K562 (cell line): ENCODE measurements around the gene PEX13. TPM values are rescaled to one million over a fixed set of nuclear protein-coding genes. Genes with fewer than 3 reads are reported as not detected.

Experiments used
- ARID2 ChIP-seq: fragments of 450-650 bp; IDR thresholded peaks from 2 replicates; pipeline ENCODE4 v1.6.1; 2017; ENCODE audit warnings: antibody characterized with exemption, mild to moderate bottlenecking
- ARNT ChIP-seq, 2 experiments: fragments of 450-650 bp; IDR thresholded peaks; 2 replicates each; pipeline ENCODE4 v1.6.1; 2016; ENCODE audit warnings: mild to moderate bottlenecking in 1 of 2
- ASH1L ChIP-seq: fragments of 450-650 bp; IDR thresholded peaks from 2 replicates; pipeline ENCODE4 v1.6.1; 2018; ENCODE audit warnings: borderline replicate concordance, mild to moderate bottlenecking, low read depth; ENCODE audit not compliant: partially characterized antibody
- CHD4 ChIP-seq: fragments of 200-600 bp; sonication (generic); IDR thresholded peaks from 3 replicates; pipeline ENCODE4 v1.6.1; 2012; ENCODE audit warnings: low read depth, mild to moderate bottlenecking, mixed read lengths, low read length, inconsistent platforms; ENCODE audit not compliant: insufficient read depth, insufficient replicate concordance, poor library complexity, severe bottlenecking
- DDX20 ChIP-seq: fragments of 450-650 bp; IDR thresholded peaks from 2 replicates; pipeline ENCODE4 v1.6.1; 2016; ENCODE audit warnings: missing genetic modification characterization, low read depth, mild to moderate bottlenecking, missing compliant biosample characterization, moderate library complexity
- DIDO1 ChIP-seq: fragments of 450-650 bp; IDR thresholded peaks from 2 replicates; pipeline ENCODE4 v1.6.1; 2016; ENCODE audit warnings: low read depth, missing biosample characterization, missing genetic modification characterization
- IRF2 ChIP-seq: sonication (generic); formaldehyde crosslinking; IDR thresholded peaks from 2 replicates; pipeline ENCODE4 v1.8.1; 2022; ENCODE audit warnings: mild to moderate bottlenecking, missing genetic modification reagents
- NR0B1 ChIP-seq: fragments of 450-650 bp; IDR thresholded peaks from one replicate; pipeline ENCODE4 v1.6.1; 2018; ENCODE audit warnings: mild to moderate bottlenecking, moderate library complexity; ENCODE audit not compliant: partially characterized antibody
- POLR2AphosphoS2 ChIP-seq: IDR thresholded peaks from 2 replicates; pipeline ENCODE4 v1.6.1; 2012; ENCODE audit warnings: low read length, improper control_type of control experiment
- RAD21 ChIP-seq, 2 experiments: fragments of 250-450 bp in 1 of 2; fragments of 450-650 bp in 1 of 2; sonication (Bioruptor Pico) in 1 of 2; formaldehyde crosslinking in 1 of 2; IDR thresholded peaks in 1 of 2; conservative IDR thresholded peaks in 1 of 2; 2 replicates each; pipeline versions ENCODE4 v1.4.0 to v1.8.0; 2020 to 2022; ENCODE audit warnings: mild to moderate bottlenecking in 2 of 2, moderate library complexity in 1 of 2
- RBFOX2 ChIP-seq: fragments of 200-400 bp; formaldehyde crosslinking; IDR thresholded peaks from 2 replicates; pipeline ENCODE4 v1.6.1; 2017; ENCODE audit warnings: low read depth, mild to moderate bottlenecking, low read length, moderate library complexity
- SAP30 ChIP-seq: fragments of 200-600 bp; sonication (generic); IDR thresholded peaks from 2 replicates; pipeline ENCODE4 v1.6.1; 2012; ENCODE audit warnings: borderline replicate concordance, low read depth, mild to moderate bottlenecking, moderate library complexity, low read length, control low read depth, inconsistent platforms; ENCODE audit not compliant: insufficient read depth, poor library complexity, severe bottlenecking
- SLC30A9 ChIP-seq: fragments of 250-450 bp; sonication (Bioruptor Pico); IDR thresholded peaks from 2 replicates; pipeline ENCODE4 v1.8.0; 2022; ENCODE audit warnings: mild to moderate bottlenecking, moderate library complexity
- SMAD1 ChIP-seq: fragments of 150-350 bp; IDR thresholded peaks from 2 replicates; pipeline ENCODE4 v1.6.1; 2014; ENCODE audit warnings: low read length, low read depth; ENCODE audit not compliant: partially characterized antibody
- SNIP1 ChIP-seq: fragments of 450-650 bp; IDR thresholded peaks from 2 replicates; pipeline ENCODE4 v1.7.1; 2017; ENCODE audit warnings: low read depth, mild to moderate bottlenecking
- SP2 ChIP-seq: IDR thresholded peaks from 2 replicates; pipeline ENCODE4 v1.6.1; 2011; ENCODE audit warnings: mild to moderate bottlenecking, low read depth, low read length, moderate library complexity; ENCODE audit not compliant: poor library complexity, severe bottlenecking; ENCODE audit errors: extremely low read depth
- TAL1 ChIP-seq: fragments of 450-650 bp; IDR thresholded peaks from 2 replicates; pipeline ENCODE4 v1.6.1; 2016; ENCODE audit warnings: mild to moderate bottlenecking
- TCF3 ChIP-seq: sonication (generic); formaldehyde crosslinking; IDR thresholded peaks from 2 replicates; pipeline ENCODE4 v1.4.0; 2020; ENCODE audit warnings: mild to moderate bottlenecking, missing genetic modification reagents
- ZBTB49 ChIP-seq: sonication (generic); formaldehyde crosslinking; IDR thresholded peaks from 2 replicates; pipeline ENCODE4 v1.8.0; 2022; ENCODE audit warnings: missing genetic modification reagents, mild to moderate bottlenecking, borderline replicate concordance
- ZNF274 ChIP-seq: IDR thresholded peaks from 2 replicates; pipeline ENCODE4 v1.6.1; 2011; ENCODE audit warnings: low read depth, mild to moderate bottlenecking, low read length, moderate library complexity, borderline replicate concordance
- ZNF41 ChIP-seq: fragments of 250-450 bp; sonication (Bioruptor Pico); conservative IDR thresholded peaks from 2 replicates; pipeline ENCODE4 v1.4.0; 2020; ENCODE audit warnings: mild to moderate bottlenecking
- polyA plus RNA-seq, 8 experiments: library from polyadenylated mRNA; depleted of rRNA in 4 of 8; stranded (reverse) in 5 of 8; unstranded in 3 of 8; fragments of >200 nt; fragmentation: Nextera tagmentation in 2 of 8; fragmentation: Illumina TruSeq in 1 of 8; extraction: Ambion mirVana in 2 of 8; extraction: Trizol in 1 of 8; gene quantifications; 2 replicates each; pipeline versions ENCODE4 v1.2.1 to v1.2.3, GENCODE V29; 2011 to 2014; ENCODE audit warnings: inconsistent platforms in 1 of 8, missing spikeins in 1 of 8
- total RNA-seq, 7 experiments: library from RNA; depleted of rRNA in 6 of 7; stranded (reverse); fragments of >200 nt in 6 of 7; fragmentation: Illumina TruSeq in 2 of 7; extraction: Trizol in 2 of 7; gene quantifications; 2 replicates each; pipeline versions ENCODE4 v1.2.1 to v1.2.3, GENCODE V29; 2011 to 2021; ENCODE audit warnings: low replicate concordance in 1 of 7

PEX13 gene
- total and polyA plus RNA-seq, 9 of the 15 experiments (the other 6 are each of a cell fraction or from before 2014, with no cell fraction given): 4.0 to 30.4 (median 18.8) TPM

- TF ChIP-seq ZBTB49 (no peak), ARID2 (peak; percentile 69), RBFOX2 (no peak), DIDO1 (tag) (no peak), TCF3 (CRISPR knock-in tag) (no peak), SP2 (no peak), ARNT (IDR thresholded peaks at IDR 0.05) (0 out of 4 replicates have a peak, but pooled peaks of 1 of the 2 experiments have one; percentile 19), RAD21 (CRISPR knock-in tag; conservative IDR thresholded peaks at IDR 0.05 in 1 of 2, IDR thresholded peaks at IDR 0.05 in 1 of 2) (peak; percentile 82 to 95), SNIP1 (no peak), POLR2AphosphoS2 (no peak), IRF2 (CRISPR knock-in tag) (no peak), ASH1L (no peak), TAL1 (no peak), SAP30 (no peak), NR0B1 (no peak), CHD4 (no peak), ZNF41 (CRISPR knock-in tag) (no peak), ZNF274 (no peak), SMAD1 (no peak), DDX20 (no peak), SLC30A9 (no peak)
Observed at GRCh38 chr2:60998628-60999545, 18.6 kb upstream of the PEX13 start (continued).
